CD8-positive, alpha-beta memory T cell (primary cell): ENCODE results near the gene KIAA1614. TPM values are rescaled to one million over a fixed set of nuclear protein-coding genes. Genes with fewer than 3 reads are reported as not detected.
A peak's percentile ranks its signal among the peaks of the same experiment; 100 is the strongest.

Experiments
- CTCF ChIA-PET: fragments of 350-600 bp; sonication (Branson Sonifier 250); formaldehyde crosslinking; loops from one replicate; lab custom pipeline; 2021; ENCODE audit warnings: antibody characterized with exemption; lab: Charles Lee
- POLR2A ChIA-PET: fragments of 350-600 bp; sonication (Branson Sonifier 250); formaldehyde crosslinking; loops from one replicate; lab custom pipeline; 2021; ENCODE audit warnings: antibody characterized with exemption; lab: Charles Lee
- DNase-seq, 5 donors: peaks; one replicate each; pipeline versions ENCODE4 v3.0.0 to v3.0.0-alpha.2; 2020 to 2022; ENCODE audit warnings: mixed read lengths in 1 of 5
- H3K27ac ChIP-seq: one replicate; pipeline ENCODE4 v1.7.0; 2013; ENCODE audit warnings: low read depth, mild to moderate bottlenecking, low read length, moderate library complexity
- H3K27me3 ChIP-seq: 2 replicates; pipeline ENCODE4 v1.7.0; 2013; ENCODE audit warnings: low read length, mild to moderate bottlenecking; ENCODE audit not compliant: insufficient read depth, poor library complexity, severe bottlenecking
- H3K36me3 ChIP-seq: 2 replicates; pipeline ENCODE4 v1.7.0; 2013; ENCODE audit warnings: mild to moderate bottlenecking, low read length, moderate library complexity; ENCODE audit not compliant: insufficient read depth
- H3K4me1 ChIP-seq: 2 replicates; pipeline ENCODE4 v1.7.0; 2013; ENCODE audit warnings: mild to moderate bottlenecking, low read length, moderate library complexity; ENCODE audit not compliant: insufficient read depth
- H3K4me3 ChIP-seq: 2 replicates; pipeline ENCODE4 v1.7.0; 2013; ENCODE audit warnings: mild to moderate bottlenecking, low read length
- H3K9me3 ChIP-seq: 2 replicates; pipeline ENCODE4 v1.7.0; 2013; ENCODE audit warnings: mild to moderate bottlenecking, low read length
- H3K27ac Mint-ChIP-seq, 8 donors: one replicate each; pipeline ENCODE4 v1.8.0; 2020 to 2021; ENCODE audit warnings: mixed read lengths in 8 of 8, mild to moderate bottlenecking in 6 of 8, inconsistent platforms in 3 of 8, moderate library complexity in 3 of 8
- H3K27me3 Mint-ChIP-seq, 2 donors: one replicate each; pipeline ENCODE4 v1.8.0; 2020 to 2021; ENCODE audit warnings: mixed read lengths in 2 of 2, mild to moderate bottlenecking in 1 of 2, moderate library complexity in 1 of 2
- H3K36me3 Mint-ChIP-seq, 3 donors: one replicate each; pipeline ENCODE4 v1.8.0; 2020 to 2021; ENCODE audit warnings: mixed read lengths in 3 of 3, inconsistent platforms in 1 of 3, mild to moderate bottlenecking in 1 of 3
- H3K4me1 Mint-ChIP-seq, 3 donors: one replicate each; pipeline ENCODE4 v1.8.0; 2020 to 2021; ENCODE audit warnings: mixed read lengths in 3 of 3, inconsistent platforms in 1 of 3, mild to moderate bottlenecking in 1 of 3
- H3K4me3 Mint-ChIP-seq, 7 donors: one replicate each; pipeline ENCODE4 v1.8.0; 2020 to 2021; ENCODE audit warnings: mixed read lengths in 7 of 7, mild to moderate bottlenecking in 6 of 7, moderate library complexity in 4 of 7, inconsistent platforms in 2 of 7
- H3K9me3 Mint-ChIP-seq, 5 donors: one replicate each; pipeline ENCODE4 v1.8.0; 2020 to 2022; ENCODE audit warnings: mixed read lengths in 5 of 5, mild to moderate bottlenecking in 3 of 5, moderate library complexity in 2 of 5, inconsistent platforms in 1 of 5
- polyA plus RNA-seq: library from polyadenylated mRNA; unstranded; fragments of 300-500 nt; fragmentation: Illumina TruSeq; gene quantifications from one replicate; pipeline ENCODE4 v1.2.3, GENCODE V29; 2021
- total RNA-seq, 2 experiments: library from RNA; stranded (reverse); gene quantifications; one replicate each; pipeline ENCODE4 v1.2.3, GENCODE V29; 2021

Gene KIAA1614
- total and polyA plus RNA-seq, 3 experiments from 2014 or later: 0.10 to 0.49 (median 0.22) TPM

DNA sequence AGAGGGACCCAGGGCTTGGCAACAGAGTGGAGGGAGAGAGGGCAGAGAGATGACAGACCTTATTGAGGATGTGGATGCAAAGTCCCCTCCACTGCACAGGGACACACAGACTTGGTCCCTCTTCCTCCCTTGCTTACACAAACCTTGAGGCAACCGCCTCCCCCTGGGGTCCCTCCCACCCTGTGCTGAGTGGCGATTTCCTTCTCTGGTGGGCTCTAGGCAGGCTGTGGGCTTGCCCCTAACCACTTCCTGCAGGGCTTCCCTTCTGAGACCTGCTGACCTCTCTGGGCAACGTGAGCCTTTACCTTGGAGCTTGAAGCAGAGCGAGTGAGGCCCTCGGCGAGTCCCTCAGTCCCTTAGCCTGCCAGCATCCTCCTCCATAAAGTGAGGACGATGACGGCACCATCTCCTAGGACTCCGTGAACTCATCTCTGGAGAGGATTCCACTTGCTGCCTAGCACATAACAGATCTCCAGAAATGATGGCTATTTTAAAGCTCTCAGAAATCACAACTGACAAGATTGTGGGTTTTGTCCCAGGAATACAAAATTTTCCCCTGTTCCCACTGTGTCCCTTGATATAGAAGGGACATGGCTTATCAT is 25.0 kb downstream of the KIAA1614 start:
- H3K27me3 ChIP-seq: no peaks in the 10 kb centered on the region
- no peak overlapping the region for H3K27ac ChIP-seq
- no peak overlapping the region for H3K27ac Mint-ChIP-seq
- peaks cover 0 to 4% (median 4%) of the 10 kb centered on the region in 3 donors for H3K4me1 Mint-ChIP-seq
- peaks cover 3 to 4% of the 10 kb centered on the region in 2 donors for H3K27me3 Mint-ChIP-seq
- peaks cover 0 to 5% (median 0%) of the 10 kb centered on the region in 3 donors for H3K36me3 Mint-ChIP-seq
- ChIA-PET POLR2A (no interaction called here), CTCF (no interaction called here)
- DNase-seq: no peak
- H3K4me3 ChIP-seq: no peak overlapping the region
- no peaks in the 10 kb centered on the region for H3K36me3 ChIP-seq
- H3K4me1 ChIP-seq: no peaks in the 10 kb centered on the region
- no peaks in the 10 kb centered on the region for H3K9me3 Mint-ChIP-seq
- no peaks in the 10 kb centered on the region for H3K9me3 ChIP-seq
- H3K4me3 Mint-ChIP-seq: no peak overlapping the region

DNA sequence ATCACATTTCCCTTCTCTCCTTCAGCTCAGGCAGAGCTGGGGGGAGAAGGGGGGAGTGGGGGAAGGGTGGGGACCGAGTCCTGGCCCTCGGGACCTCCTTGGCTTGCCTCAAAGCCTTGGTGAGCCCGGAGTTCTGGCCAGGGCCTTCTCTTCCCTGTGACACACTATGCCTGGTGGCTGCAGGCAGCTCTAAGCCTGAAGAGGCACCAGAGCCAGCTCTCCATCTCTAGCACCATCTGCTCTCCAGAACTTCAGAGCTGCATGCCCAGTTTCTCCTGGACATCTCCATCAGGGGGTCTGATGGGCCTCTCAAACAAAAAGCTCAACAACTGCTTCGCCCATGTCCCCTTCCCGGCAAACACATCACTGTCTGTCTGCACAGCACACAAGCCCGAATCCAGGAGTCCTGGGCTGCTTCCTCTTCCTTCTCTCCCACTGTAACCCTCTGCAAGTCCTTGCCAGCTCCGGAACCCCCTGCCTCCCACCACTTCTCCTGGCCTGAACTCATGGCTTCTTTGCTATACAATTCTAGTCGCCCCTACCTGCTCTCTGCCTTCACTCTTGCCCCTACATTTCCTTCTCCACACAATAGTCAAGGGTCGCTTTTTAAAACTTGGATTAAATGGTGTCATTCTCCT is 26.5 kb downstream of the KIAA1614 start:
- ChIA-PET CTCF (no interaction called here), POLR2A (no interaction called here)
- H3K4me1 Mint-ChIP-seq: peaks cover 0 to 4% (median 4%) of the 10 kb centered on the region in 3 donors
- H3K9me3 Mint-ChIP-seq: no peaks in the 10 kb centered on the region
- H3K36me3 ChIP-seq: no peaks in the 10 kb centered on the region
- peaks cover 0 to 2% (median 0%) of the 10 kb centered on the region in 3 donors for H3K36me3 Mint-ChIP-seq
- DNase-seq: no peak
- H3K4me3 Mint-ChIP-seq: no peak overlapping the region
- H3K27ac Mint-ChIP-seq: peak overlapping the region in 2 of 8 donors; percentile 32 to 78
- no peak overlapping the region for H3K4me3 ChIP-seq
- no peaks in the 10 kb centered on the region for H3K9me3 ChIP-seq
- H3K4me1 ChIP-seq: no peaks in the 10 kb centered on the region
- peaks cover 0 to 4% of the 10 kb centered on the region in 2 donors for H3K27me3 Mint-ChIP-seq
- no peaks in the 10 kb centered on the region for H3K27me3 ChIP-seq
- no peak overlapping the region for H3K27ac ChIP-seq

DNA sequence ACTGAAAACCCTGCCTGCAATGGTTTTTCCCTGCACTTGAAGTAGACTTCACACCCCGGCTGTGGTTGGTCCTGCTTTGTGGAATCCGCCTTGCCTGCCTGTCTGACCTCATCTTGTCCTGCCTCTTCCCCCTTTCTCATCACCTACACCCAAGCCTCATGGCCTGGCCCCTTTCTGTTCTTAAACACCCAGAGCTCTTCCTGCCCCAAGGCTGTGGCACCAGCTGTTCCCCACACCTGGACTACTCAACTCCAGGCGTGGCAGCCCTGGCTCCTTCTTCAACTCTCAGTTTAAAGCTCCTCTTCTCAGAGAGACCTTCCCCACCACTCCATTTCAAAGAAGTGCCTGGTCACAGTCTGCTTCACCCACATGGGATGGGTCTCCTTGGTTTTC is 27.0 kb downstream of the KIAA1614 start:
- H3K9me3 Mint-ChIP-seq: no peaks in the 10 kb centered on the region
- H3K27ac ChIP-seq: no peak overlapping the region
- ChIA-PET CTCF (no interaction called here), POLR2A (no interaction called here)
- no peak for DNase-seq
- no peaks in the 10 kb centered on the region for H3K4me1 ChIP-seq
- no peak overlapping the region for H3K4me3 ChIP-seq
- H3K4me3 Mint-ChIP-seq: no peak overlapping the region
- peaks cover 0 to 2% of the 10 kb centered on the region in 2 donors for H3K27me3 Mint-ChIP-seq
- H3K27me3 ChIP-seq: no peaks in the 10 kb centered on the region
- H3K9me3 ChIP-seq: no peaks in the 10 kb centered on the region
- H3K4me1 Mint-ChIP-seq: peaks cover 0 to under 1% (median under 1%) of the 10 kb centered on the region in 3 donors
- H3K36me3 ChIP-seq: no peaks in the 10 kb centered on the region
- peaks cover 0 to 2% (median 0%) of the 10 kb centered on the region in 3 donors for H3K36me3 Mint-ChIP-seq
- peak overlapping the region in 2 of 8 donors; percentile 32 to 78 for H3K27ac Mint-ChIP-seq

DNA sequence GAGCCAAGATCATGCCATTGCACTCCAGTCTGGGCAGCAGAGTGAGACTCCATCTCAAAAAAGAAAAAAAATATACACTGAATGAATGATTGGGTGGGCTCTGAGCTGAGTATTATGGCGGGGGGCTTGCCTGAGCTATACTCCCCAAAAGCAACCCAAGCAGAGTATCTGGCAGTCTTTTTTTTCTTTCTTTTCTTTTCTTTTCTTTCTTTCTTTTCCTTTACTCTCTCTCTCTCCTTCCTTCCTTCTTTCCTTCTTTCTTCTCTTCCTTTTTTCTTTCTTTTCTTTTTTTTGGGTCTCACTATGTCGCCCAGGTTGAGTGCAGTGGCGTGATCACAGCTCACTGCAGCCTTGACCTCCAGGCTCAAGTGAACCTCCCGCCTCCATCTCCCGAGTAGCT is 27.7 kb downstream of the KIAA1614 start:
- Mint-ChIP-seq H3K9me3 (no peaks in the 10 kb centered on the region), H3K4me3 (no peak overlapping the region), H3K27ac (no peak overlapping the region), H3K27me3 (peaks cover 0 to 2% of the 10 kb centered on the region in 2 donors), H3K4me1 (no peaks in the 10 kb centered on the region), H3K36me3 (peaks cover 0 to 2% (median 0%) of the 10 kb centered on the region in 3 donors)
- no peaks in the 10 kb centered on the region for H3K27me3 ChIP-seq
- CTCF ChIA-PET: interaction anchor here (1.8 kb wide), 1 partner anchor 13 kb away, joined by 3 read pairs; no protein-coding TSS in a partner anchor
- H3K4me3 ChIP-seq: no peak overlapping the region
- no peaks in the 10 kb centered on the region for H3K4me1 ChIP-seq
- DNase-seq: no peak
- POLR2A ChIA-PET: no interaction called here
- no peak overlapping the region for H3K27ac ChIP-seq
- H3K36me3 ChIP-seq: no peaks in the 10 kb centered on the region
- no peaks in the 10 kb centered on the region for H3K9me3 ChIP-seq

DNA sequence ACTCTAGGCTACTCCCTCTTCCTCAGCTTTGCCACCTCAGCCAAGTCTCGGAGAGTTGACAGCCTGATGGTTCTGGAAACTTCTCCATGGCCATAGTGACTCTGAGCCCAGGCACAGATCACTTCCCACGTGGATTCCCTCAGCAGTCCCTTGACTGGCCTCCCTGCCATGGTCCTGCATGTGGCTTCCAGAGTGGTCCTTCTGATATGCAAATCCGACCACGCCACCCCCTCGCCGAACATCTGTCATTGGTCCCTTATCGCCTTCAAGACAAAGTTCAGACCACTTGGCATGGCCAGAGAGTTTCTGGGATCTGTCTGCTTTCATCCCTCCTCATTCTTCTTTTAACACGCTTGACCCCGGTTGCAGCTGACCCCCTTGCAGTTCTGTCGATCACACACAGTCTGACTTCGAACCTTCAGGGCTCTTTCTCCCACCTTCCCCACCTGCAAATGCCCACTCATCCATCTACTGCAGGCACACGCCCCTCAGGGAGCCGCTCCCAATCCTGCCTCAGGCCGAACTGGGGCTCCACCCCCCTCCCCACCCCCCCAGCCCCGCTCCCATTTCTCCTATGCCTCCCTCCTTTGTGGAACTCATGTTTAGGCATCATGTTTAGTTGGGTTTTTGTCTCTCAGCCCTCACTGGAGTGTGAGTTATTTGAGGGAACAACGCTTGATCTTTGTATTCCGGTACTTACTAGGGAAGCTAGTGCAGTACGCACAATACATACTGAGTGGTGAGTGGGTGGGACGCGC is 29.0 kb downstream of the KIAA1614 start:
- Mint-ChIP-seq H3K27ac (peak overlapping the region in 2 of 8 donors; percentile 9 to 21), H3K27me3 (peaks cover 0 to 2% of the 10 kb centered on the region in 2 donors), H3K4me1 (no peaks in the 10 kb centered on the region), H3K4me3 (no peak overlapping the region), H3K9me3 (peaks cover 0 to 7% (median 3%) of the 10 kb centered on the region in 5 donors), H3K36me3 (peaks cover 4 to 7% (median 4%) of the 10 kb centered on the region in 3 donors)
- POLR2A ChIA-PET: no interaction called here
- Histone ChIP-seq H3K27ac (no peak overlapping the region), H3K4me1 (no peaks in the 10 kb centered on the region), H3K9me3 (peaks cover 6% of the 10 kb centered on the region), H3K27me3 (no peaks in the 10 kb centered on the region), H3K4me3 (no peak overlapping the region), H3K36me3 (no peaks in the 10 kb centered on the region)
- CTCF ChIA-PET: interaction anchor here (1.8 kb wide), 1 partner anchor 12 kb away, joined by 3 read pairs; no protein-coding TSS in a partner anchor
- no peak for DNase-seq

DNA sequence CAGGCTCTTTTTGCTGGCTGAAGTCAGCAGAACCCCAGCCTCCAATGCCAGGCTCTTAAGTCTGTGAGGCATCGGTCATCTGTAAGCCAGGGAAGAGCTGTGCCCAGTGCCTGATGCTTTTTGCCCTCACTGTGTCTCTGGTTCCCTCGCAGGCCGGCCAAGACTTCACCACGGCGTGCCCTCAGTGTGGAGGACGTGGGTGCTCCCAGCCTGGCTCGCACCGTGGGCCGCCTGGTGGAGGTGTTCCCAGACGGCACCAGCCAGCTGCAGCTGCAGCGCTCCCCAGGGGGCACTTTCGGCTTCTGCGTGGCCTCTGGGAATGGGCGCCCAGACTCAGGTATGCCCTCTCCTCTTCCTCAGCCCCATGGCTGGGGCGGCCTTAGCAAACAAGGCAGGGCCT is 32.5 kb downstream of the KIAA1614 start:
- Histone ChIP-seq H3K4me1 (no peaks in the 10 kb centered on the region), H3K36me3 (peaks cover 4% of the 10 kb centered on the region), H3K27ac (no peak overlapping the region), H3K9me3 (peaks cover 8% of the 10 kb centered on the region), H3K4me3 (no peak overlapping the region), H3K27me3 (no peaks in the 10 kb centered on the region)
- DNase-seq: no peak
- no peak overlapping the region for H3K27ac Mint-ChIP-seq
- ChIA-PET POLR2A (no interaction called here), CTCF (no interaction called here)
- no peaks in the 10 kb centered on the region for H3K4me1 Mint-ChIP-seq
- H3K36me3 Mint-ChIP-seq: peaks cover 16 to 32% (median 23%) of the 10 kb centered on the region in 3 donors
- peaks cover 0 to 17% (median 12%) of the 10 kb centered on the region in 5 donors for H3K9me3 Mint-ChIP-seq
- peaks cover 0 to 5% of the 10 kb centered on the region in 2 donors for H3K27me3 Mint-ChIP-seq
- H3K4me3 Mint-ChIP-seq: no peak overlapping the region

DNA sequence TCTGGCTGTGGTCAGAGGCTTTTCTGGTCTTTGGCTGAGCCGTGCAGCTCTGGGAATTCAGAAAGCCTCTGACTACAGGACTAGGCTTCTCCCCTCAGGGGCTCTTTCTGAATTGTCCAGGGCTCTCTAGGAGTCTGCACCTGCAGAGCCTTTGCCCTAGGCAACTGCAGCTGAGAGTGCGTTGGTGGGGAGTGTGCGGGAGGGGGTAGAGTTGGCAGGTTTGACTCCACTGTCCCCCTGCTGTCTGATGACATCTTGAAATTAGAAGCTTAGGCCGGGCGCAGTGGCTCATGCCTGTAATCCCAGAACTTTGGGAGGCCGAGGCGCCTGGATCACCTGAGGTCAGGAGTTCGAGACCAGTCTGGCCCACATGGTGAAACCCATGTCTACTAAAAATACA is 32.9 kb downstream of the KIAA1614 start:
- Histone ChIP-seq H3K9me3 (peaks cover 8% of the 10 kb centered on the region), H3K4me1 (no peaks in the 10 kb centered on the region), H3K27ac (no peak overlapping the region), H3K36me3 (peaks cover 4% of the 10 kb centered on the region), H3K4me3 (no peak overlapping the region), H3K27me3 (no peaks in the 10 kb centered on the region)
- H3K36me3 Mint-ChIP-seq: peaks cover 17 to 33% (median 24%) of the 10 kb centered on the region in 3 donors
- POLR2A ChIA-PET: no interaction called here
- H3K27ac Mint-ChIP-seq: peak overlapping the region in 1 of 8 donors; percentile 6
- H3K4me3 Mint-ChIP-seq: no peak overlapping the region
- no peaks in the 10 kb centered on the region for H3K4me1 Mint-ChIP-seq
- peaks cover 0 to 17% (median 12%) of the 10 kb centered on the region in 5 donors for H3K9me3 Mint-ChIP-seq
- no peak for DNase-seq
- CTCF ChIA-PET: no interaction called here
- H3K27me3 Mint-ChIP-seq: peaks cover 0 to 5% of the 10 kb centered on the region in 2 donors

DNA sequence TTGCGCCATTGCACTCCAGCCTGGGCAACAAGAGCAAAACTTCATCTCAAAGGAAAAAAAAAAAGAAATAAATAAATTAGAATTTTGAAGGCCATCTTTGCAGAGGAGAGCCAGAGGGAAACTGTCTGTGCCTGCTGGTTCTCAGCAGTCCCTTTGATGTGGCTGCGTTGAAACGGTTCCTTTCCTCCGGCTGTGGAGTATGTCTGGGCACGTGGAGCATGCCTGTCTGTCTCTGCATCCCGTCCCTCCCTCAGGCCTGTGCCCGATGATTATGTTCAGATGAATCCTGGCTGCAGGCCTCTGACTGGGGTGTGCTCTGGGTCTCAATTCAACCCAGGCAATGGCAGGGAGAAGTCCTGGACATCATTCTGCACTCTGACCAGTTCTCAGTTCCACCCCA is 33.4 kb downstream of the KIAA1614 start:
- Histone ChIP-seq H3K9me3 (peaks cover 8% of the 10 kb centered on the region), H3K36me3 (peaks cover 4% of the 10 kb centered on the region), H3K4me1 (no peaks in the 10 kb centered on the region), H3K27ac (no peak overlapping the region), H3K27me3 (no peaks in the 10 kb centered on the region), H3K4me3 (no peak overlapping the region)
- CTCF ChIA-PET: no interaction called here
- Mint-ChIP-seq H3K4me1 (no peaks in the 10 kb centered on the region), H3K36me3 (peaks cover 19 to 33% (median 24%) of the 10 kb centered on the region in 3 donors), H3K27ac (no peak overlapping the region), H3K4me3 (no peak overlapping the region), H3K27me3 (peaks cover 0 to 5% of the 10 kb centered on the region in 2 donors), H3K9me3 (peaks cover 0 to 17% (median 12%) of the 10 kb centered on the region in 5 donors)
- POLR2A ChIA-PET: no interaction called here
- no peak for DNase-seq
